ENCODE measurements around the gene HOXC6.

GRCh38 chr12:54048406-54049093, 20.3 kb downstream of the HOXC6 start:
- TF ChIP-seq CTCF (IDR thresholded peaks at IDR 0.05) (no peak), POLR2A (IDR thresholded peaks at IDR 0.05) (no peak)

Measured in esophagus squamous epithelium (tissue), 4 donors.